Measurements from ENCODE around the gene KHSRP.

KHSRP gene

GRCh38 chr19:6424195-6424938 is at the start of gene KHSRP:
Gene KHSRP, minus strand, starts transcription at chr19:6424811. Its CDS starts 110 bp downstream, at chr19:6424701.
- peak within 1 kb of the TSS; percentile 88 for H3K4me3 ChIP-seq
- H3K27me3 ChIP-seq (ENCODE audit: low read depth) = no peaks in the 10 kb centered on the region
- in situ Hi-C loops (cut with MboI; ENCODE audit: low sequenced_read_pairs) = no loop called here
- peak in 1 of 2 experiments; percentile 52 for DNase-seq (ENCODE audit: low spot score in 2 of 2)
- H3K36me3 ChIP-seq (replicated peaks) = peaks cover 42% of the 10 kb centered on the region
- H3K4me1 ChIP-seq = peaks cover 11% of the 10 kb centered on the region
- peaks cover 3% of the 10 kb centered on the region; the same call in 1 of the 2 replicates for H3K9me3 ChIP-seq

- Histone ChIP-seq H3K9me3 (no peaks in the 10 kb centered on the region), H3K36me3 (replicated peaks) (no peaks in the 10 kb centered on the region), H3K27me3 (ENCODE audit: low read depth) (no peaks in the 10 kb centered on the region), H3K4me1 (no peaks in the 10 kb centered on the region), H3K4me3 (no peak overlapping the region)
- no peak for DNase-seq (ENCODE audit: low spot score in 2 of 2)
- in situ Hi-C loops (cut with MboI; ENCODE audit: low sequenced_read_pairs) = no loop called here
These were observed 49.0 kb upstream of the KHSRP start for GRCh38 chr19:6473647-6474046.

GRCh38 chr19:6472713-6473112 is 48.1 kb upstream of the KHSRP start:
- no peak for DNase-seq (ENCODE audit: low spot score in 2 of 2)
- in situ Hi-C loops (cut with MboI; ENCODE audit: low sequenced_read_pairs) = no loop called here
- H3K36me3 ChIP-seq (replicated peaks) = no peaks in the 10 kb centered on the region

GRCh38 chr19:6471076-6471475 is 46.5 kb upstream of the KHSRP start:
- Histone ChIP-seq H3K4me3 (no peak overlapping the region), H3K36me3 (replicated peaks) (no peaks in the 10 kb centered on the region), H3K4me1 (no peaks in the 10 kb centered on the region), H3K9me3 (no peaks in the 10 kb centered on the region), H3K27me3 (ENCODE audit: low read depth) (no peaks in the 10 kb centered on the region)
- in situ Hi-C loops (cut with MboI; ENCODE audit: low sequenced_read_pairs) = no loop called here
- no peak for DNase-seq (ENCODE audit: low spot score in 2 of 2)

More at GRCh38 chr19:6472713-6473112, 48.1 kb upstream of the KHSRP start:
- Histone ChIP-seq H3K4me1 (no peaks in the 10 kb centered on the region), H3K4me3 (no peak overlapping the region), H3K9me3 (no peaks in the 10 kb centered on the region), H3K27me3 (ENCODE audit: low read depth) (no peaks in the 10 kb centered on the region)

- in situ Hi-C loops (cut with MboI; ENCODE audit: low sequenced_read_pairs) = no loop called here
- no peaks in the 10 kb centered on the region for H3K36me3 ChIP-seq (replicated peaks)
- H3K4me3 ChIP-seq = no peak overlapping the region
- H3K4me1 ChIP-seq = no peaks in the 10 kb centered on the region
- DNase-seq (ENCODE audit: low spot score in 2 of 2) = no peak
- no peaks in the 10 kb centered on the region for H3K27me3 ChIP-seq (ENCODE audit: low read depth)
- no peaks in the 10 kb centered on the region for H3K9me3 ChIP-seq
These were observed 45.6 kb upstream of the KHSRP start for GRCh38 chr19:6470173-6470572.

GRCh38 chr19:6467384-6467783 is 42.8 kb upstream of the KHSRP start:
- Histone ChIP-seq H3K4me3 (no peak overlapping the region), H3K4me1 (no peaks in the 10 kb centered on the region), H3K36me3 (replicated peaks) (no peaks in the 10 kb centered on the region), H3K27me3 (ENCODE audit: low read depth) (no peaks in the 10 kb centered on the region), H3K9me3 (no peaks in the 10 kb centered on the region)
- no peak for DNase-seq (ENCODE audit: low spot score in 2 of 2)
- in situ Hi-C loops (cut with MboI; ENCODE audit: low sequenced_read_pairs) = no loop called here

- in situ Hi-C loops (cut with MboI; ENCODE audit: low sequenced_read_pairs) = no loop called here
- H3K27me3 ChIP-seq (ENCODE audit: low read depth) = no peaks in the 10 kb centered on the region
- no peaks in the 10 kb centered on the region for H3K36me3 ChIP-seq (replicated peaks)
- DNase-seq (ENCODE audit: low spot score in 2 of 2) = no peak
- H3K9me3 ChIP-seq = no peaks in the 10 kb centered on the region
- no peak overlapping the region for H3K4me3 ChIP-seq
- no peaks in the 10 kb centered on the region for H3K4me1 ChIP-seq
These were observed 42.1 kb upstream of the KHSRP start for GRCh38 chr19:6466526-6467248.

GRCh38 chr19:6465663-6466062 is 41.1 kb upstream of the KHSRP start:
- in situ Hi-C loops (cut with MboI; ENCODE audit: low sequenced_read_pairs) = no loop called here
- no peak for DNase-seq (ENCODE audit: low spot score in 2 of 2)
- H3K4me1 ChIP-seq = no peaks in the 10 kb centered on the region
- H3K27me3 ChIP-seq (ENCODE audit: low read depth) = no peaks in the 10 kb centered on the region
- no peaks in the 10 kb centered on the region for H3K36me3 ChIP-seq (replicated peaks)
- no peak overlapping the region for H3K4me3 ChIP-seq
- H3K9me3 ChIP-seq = no peaks in the 10 kb centered on the region

GRCh38 chr19:6465006-6465405 is 40.4 kb upstream of the KHSRP start:
- no peaks in the 10 kb centered on the region for H3K27me3 ChIP-seq (ENCODE audit: low read depth)
- H3K4me1 ChIP-seq = no peaks in the 10 kb centered on the region
- no peaks in the 10 kb centered on the region for H3K9me3 ChIP-seq
- no peak overlapping the region for H3K4me3 ChIP-seq
- in situ Hi-C loops (cut with MboI; ENCODE audit: low sequenced_read_pairs) = no loop called here
- no peaks in the 10 kb centered on the region for H3K36me3 ChIP-seq (replicated peaks)
- no peak for DNase-seq (ENCODE audit: low spot score in 2 of 2)

GRCh38 chr19:6464070-6464873 is 39.7 kb upstream of the KHSRP start, which contains the start of gene CRB3:
Gene CRB3, plus strand, starts transcription at chr19:6464271. Its CDS starts 431 bp downstream, at chr19:6464702.
- H3K36me3 ChIP-seq (replicated peaks) = no peaks in the 10 kb centered on the region
- H3K27me3 ChIP-seq (ENCODE audit: low read depth) = no peaks in the 10 kb centered on the region
- H3K4me3 ChIP-seq = no peak within 1 kb of the TSS
- no peaks in the 10 kb centered on the region for H3K9me3 ChIP-seq
- in situ Hi-C loops (cut with MboI; ENCODE audit: low sequenced_read_pairs) = no loop called here
- no peak for DNase-seq (ENCODE audit: low spot score in 2 of 2)
- no peaks in the 10 kb centered on the region for H3K4me1 ChIP-seq

GRCh38 chr19:6460099-6460884 is 35.7 kb upstream of the KHSRP start:
- H3K9me3 ChIP-seq = no peaks in the 10 kb centered on the region
- peaks cover 15% of the 10 kb centered on the region for H3K36me3 ChIP-seq (replicated peaks)
- in situ Hi-C loops (cut with MboI; ENCODE audit: low sequenced_read_pairs) = no loop called here
- peak; percentile 95 to 99 for DNase-seq (ENCODE audit: low spot score in 2 of 2)
- no peaks in the 10 kb centered on the region for H3K27me3 ChIP-seq (ENCODE audit: low read depth)
- peaks cover 2% of the 10 kb centered on the region; the same call in 1 of the 2 replicates for H3K4me1 ChIP-seq
- H3K4me3 ChIP-seq = peak overlapping the region; percentile 61

GRCh38 chr19:6459262-6460098 is 34.9 kb upstream of the KHSRP start, which contains the start of gene SLC25A23:
Gene SLC25A23, minus strand, starts transcription at chr19:6459792. Its CDS starts 164 bp downstream, at chr19:6459628.
- H3K4me3 ChIP-seq = peak within 1 kb of the TSS; percentile 61
- DNase-seq (ENCODE audit: low spot score in 2 of 2) = peak; percentile 67 to 92
- H3K4me1 ChIP-seq = peaks cover 2% of the 10 kb centered on the region; the same call in 1 of the 2 replicates
- H3K9me3 ChIP-seq = no peaks in the 10 kb centered on the region
- in situ Hi-C loops (cut with MboI; ENCODE audit: low sequenced_read_pairs) = no loop called here
- H3K27me3 ChIP-seq (ENCODE audit: low read depth) = no peaks in the 10 kb centered on the region
- peaks cover 23% of the 10 kb centered on the region for H3K36me3 ChIP-seq (replicated peaks)
